Measurements from ENCODE around the gene CDH11. TPM values are rescaled to one million over a fixed set of nuclear protein-coding genes. Genes with fewer than 3 reads are reported as not detected.

The CDH11 gene
- total RNA-seq, 1 experiment from 2014 or later, result 0.64 TPM

DNA sequence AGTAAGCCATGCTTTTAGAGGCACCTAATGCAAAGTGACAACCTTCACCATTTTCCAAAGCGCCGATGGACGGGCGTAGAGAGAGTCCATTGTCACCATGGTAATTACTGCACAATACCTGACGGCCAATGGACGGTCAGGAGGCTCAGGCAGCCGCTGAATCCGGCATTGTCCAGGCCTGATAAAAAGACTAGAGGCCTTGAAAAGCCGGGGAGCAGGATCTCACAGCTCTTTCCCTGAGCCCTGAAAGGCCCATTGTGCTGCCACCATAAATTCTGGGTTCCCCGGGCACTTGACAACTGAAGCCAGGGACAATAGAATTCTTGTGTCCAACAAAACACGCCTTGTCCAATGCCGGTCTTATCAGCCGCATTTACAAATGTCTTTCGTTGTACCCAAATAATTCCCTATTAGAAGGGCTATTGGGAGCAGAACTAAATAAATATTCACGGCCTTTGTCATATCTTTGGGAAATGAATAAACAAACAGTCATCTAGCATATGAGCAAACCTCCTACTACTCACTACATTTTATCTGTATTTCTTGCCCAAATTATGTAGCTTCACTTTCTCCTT is 62.4 kb downstream of the CDH11 start:
- intact Hi-C loops (cut with micrococcal nuclease; ENCODE audit: unreplicated experiment), result no loop called here
- Histone ChIP-seq H3K27ac (ENCODE audit: low read length) (no peak overlapping the region), H3K4me3 (ENCODE audit: low read depth in 2 of 2, low read length in 2 of 2) (no peak overlapping the region), H3K36me3 (ENCODE audit: control insufficient read depth, insufficient read depth, low read length) (no peaks in the 10 kb centered on the region), H3K27me3 (ENCODE audit: control insufficient read depth, insufficient read depth, low read length) (no peaks in the 10 kb centered on the region), H3K9me3 (ENCODE audit: control insufficient read depth, insufficient read depth, low read depth, low read length) (no peaks in the 10 kb centered on the region), H3K4me1 (ENCODE audit: control insufficient read depth, insufficient read depth, low read length) (no peaks in the 10 kb centered on the region)
- TF ChIP-seq, protein P1, sequence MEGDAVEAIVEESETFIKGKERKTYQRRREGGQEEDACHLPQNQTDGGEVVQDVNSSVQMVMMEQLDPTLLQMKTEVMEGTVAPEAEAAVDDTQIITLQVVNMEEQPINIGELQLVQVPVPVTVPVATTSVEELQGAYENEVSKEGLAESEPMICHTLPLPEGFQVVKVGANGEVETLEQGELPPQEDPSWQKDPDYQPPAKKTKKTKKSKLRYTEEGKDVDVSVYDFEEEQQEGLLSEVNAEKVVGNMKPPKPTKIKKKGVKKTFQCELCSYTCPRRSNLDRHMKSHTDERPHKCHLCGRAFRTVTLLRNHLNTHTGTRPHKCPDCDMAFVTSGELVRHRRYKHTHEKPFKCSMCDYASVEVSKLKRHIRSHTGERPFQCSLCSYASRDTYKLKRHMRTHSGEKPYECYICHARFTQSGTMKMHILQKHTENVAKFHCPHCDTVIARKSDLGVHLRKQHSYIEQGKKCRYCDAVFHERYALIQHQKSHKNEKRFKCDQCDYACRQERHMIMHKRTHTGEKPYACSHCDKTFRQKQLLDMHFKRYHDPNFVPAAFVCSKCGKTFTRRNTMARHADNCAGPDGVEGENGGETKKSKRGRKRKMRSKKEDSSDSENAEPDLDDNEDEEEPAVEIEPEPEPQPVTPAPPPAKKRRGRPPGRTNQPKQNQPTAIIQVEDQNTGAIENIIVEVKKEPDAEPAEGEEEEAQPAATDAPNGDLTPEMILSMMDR (IDR thresholded peaks at IDR 0.05), result no peak
- TF ChIP-seq POLR2AphosphoS5 (IDR thresholded peaks at IDR 0.05; ENCODE audit: low read depth, low read length) (no peak), SIN3A (IDR thresholded peaks at IDR 0.05; ENCODE audit: borderline replicate concordance, insufficient read depth, low read depth, low read length) (no peak), TCF7L2 (IDR thresholded peaks at IDR 0.05; ENCODE audit: low read depth, low read length) (no peak)
- TF ChIP-seq, protein P2, sequence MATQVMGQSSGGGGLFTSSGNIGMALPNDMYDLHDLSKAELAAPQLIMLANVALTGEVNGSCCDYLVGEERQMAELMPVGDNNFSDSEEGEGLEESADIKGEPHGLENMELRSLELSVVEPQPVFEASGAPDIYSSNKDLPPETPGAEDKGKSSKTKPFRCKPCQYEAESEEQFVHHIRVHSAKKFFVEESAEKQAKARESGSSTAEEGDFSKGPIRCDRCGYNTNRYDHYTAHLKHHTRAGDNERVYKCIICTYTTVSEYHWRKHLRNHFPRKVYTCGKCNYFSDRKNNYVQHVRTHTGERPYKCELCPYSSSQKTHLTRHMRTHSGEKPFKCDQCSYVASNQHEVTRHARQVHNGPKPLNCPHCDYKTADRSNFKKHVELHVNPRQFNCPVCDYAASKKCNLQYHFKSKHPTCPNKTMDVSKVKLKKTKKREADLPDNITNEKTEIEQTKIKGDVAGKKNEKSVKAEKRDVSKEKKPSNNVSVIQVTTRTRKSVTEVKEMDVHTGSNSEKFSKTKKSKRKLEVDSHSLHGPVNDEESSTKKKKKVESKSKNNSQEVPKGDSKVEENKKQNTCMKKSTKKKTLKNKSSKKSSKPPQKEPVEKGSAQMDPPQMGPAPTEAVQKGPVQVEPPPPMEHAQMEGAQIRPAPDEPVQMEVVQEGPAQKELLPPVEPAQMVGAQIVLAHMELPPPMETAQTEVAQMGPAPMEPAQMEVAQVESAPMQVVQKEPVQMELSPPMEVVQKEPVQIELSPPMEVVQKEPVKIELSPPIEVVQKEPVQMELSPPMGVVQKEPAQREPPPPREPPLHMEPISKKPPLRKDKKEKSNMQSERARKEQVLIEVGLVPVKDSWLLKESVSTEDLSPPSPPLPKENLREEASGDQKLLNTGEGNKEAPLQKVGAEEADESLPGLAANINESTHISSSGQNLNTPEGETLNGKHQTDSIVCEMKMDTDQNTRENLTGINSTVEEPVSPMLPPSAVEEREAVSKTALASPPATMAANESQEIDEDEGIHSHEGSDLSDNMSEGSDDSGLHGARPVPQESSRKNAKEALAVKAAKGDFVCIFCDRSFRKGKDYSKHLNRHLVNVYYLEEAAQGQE (IDR thresholded peaks at IDR 0.05; ENCODE audit: insufficient read depth in 1 of 2, low read depth in 2 of 2, low read length in 1 of 2), result no peak
- in situ Hi-C loops (cut with HindIII; ENCODE audit: low pct_unique_long_range_greater_than_20kb, low sequenced_read_pairs), result no loop called here
- no TSS peak for BruUV-seq (replicated peaks)
- CTCF ChIA-PET, result no interaction called here
- DNase-seq (ENCODE audit: low read depth, low spot score) (no peak), ATAC-seq (no peak)
- POLR2A ChIA-PET, result no interaction called here

GRCh38 chr16:65057184-65057583 is 64.7 kb downstream of the CDH11 start:
- Histone ChIP-seq H3K4me1 (ENCODE audit: control insufficient read depth, insufficient read depth, low read length) (no peaks in the 10 kb centered on the region), H3K4me3 (ENCODE audit: low read depth in 2 of 2, low read length in 2 of 2) (no peak overlapping the region), H3K36me3 (ENCODE audit: control insufficient read depth, insufficient read depth, low read length) (no peaks in the 10 kb centered on the region), H3K27ac (ENCODE audit: low read length) (no peak overlapping the region), H3K9me3 (ENCODE audit: control insufficient read depth, insufficient read depth, low read depth, low read length) (no peaks in the 10 kb centered on the region), H3K27me3 (ENCODE audit: control insufficient read depth, insufficient read depth, low read length) (no peaks in the 10 kb centered on the region)
- in situ Hi-C loops (cut with HindIII; ENCODE audit: low pct_unique_long_range_greater_than_20kb, low sequenced_read_pairs), result no loop called here
- intact Hi-C loops (cut with micrococcal nuclease; ENCODE audit: unreplicated experiment), result no loop called here
- POLR2A ChIA-PET, result no interaction called here
- CTCF ChIA-PET, result no interaction called here
- DNase-seq (ENCODE audit: low read depth, low spot score), result no peak
- ATAC-seq, result no peak
- TF ChIP-seq, protein P1 (IDR thresholded peaks at IDR 0.05), result no peak
- TF ChIP-seq POLR2AphosphoS5 (IDR thresholded peaks at IDR 0.05; ENCODE audit: low read depth, low read length) (no peak), TCF7L2 (IDR thresholded peaks at IDR 0.05; ENCODE audit: low read depth, low read length) (no peak), SIN3A (IDR thresholded peaks at IDR 0.05; ENCODE audit: borderline replicate concordance, insufficient read depth, low read depth, low read length) (no peak)
- TF ChIP-seq, protein P2 (IDR thresholded peaks at IDR 0.05; ENCODE audit: insufficient read depth in 1 of 2, low read depth in 2 of 2, low read length in 1 of 2), result no peak
- no TSS peak for BruUV-seq (replicated peaks)
